ENCODE data around the gene TSEN34. TPM values are rescaled to one million over a fixed set of nuclear protein-coding genes. Genes with fewer than 3 reads are reported as not detected.
"Not testable (repeated sequence)": the region's sequence is repeated elsewhere in the genome, so short reads cannot be mapped to it uniquely, and the experiment has no call there.

TSEN34 gene
- total and polyA plus RNA-seq, 2 experiments from 2014 or later: 36.6 to 53.4 TPM

DNA sequence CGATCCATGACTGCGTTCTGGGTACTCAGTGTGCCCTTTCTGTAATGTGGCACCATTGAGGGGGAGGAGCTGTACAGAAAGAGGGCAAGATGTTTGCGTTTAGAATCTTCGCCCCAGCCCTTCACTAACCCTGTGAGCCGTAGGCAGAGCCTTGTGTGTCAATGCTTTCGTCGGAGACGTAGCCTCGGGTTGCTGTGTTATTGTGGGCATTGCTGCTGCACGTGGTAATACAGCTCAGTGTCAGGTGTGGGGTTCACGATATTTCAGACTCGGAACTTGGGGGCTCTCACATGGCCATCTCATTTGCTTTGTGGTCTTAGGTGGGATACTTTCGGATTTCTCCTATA is 15.7 kb downstream of the TSEN34 start (continued):
- TF ChIP-seq, protein P1, sequence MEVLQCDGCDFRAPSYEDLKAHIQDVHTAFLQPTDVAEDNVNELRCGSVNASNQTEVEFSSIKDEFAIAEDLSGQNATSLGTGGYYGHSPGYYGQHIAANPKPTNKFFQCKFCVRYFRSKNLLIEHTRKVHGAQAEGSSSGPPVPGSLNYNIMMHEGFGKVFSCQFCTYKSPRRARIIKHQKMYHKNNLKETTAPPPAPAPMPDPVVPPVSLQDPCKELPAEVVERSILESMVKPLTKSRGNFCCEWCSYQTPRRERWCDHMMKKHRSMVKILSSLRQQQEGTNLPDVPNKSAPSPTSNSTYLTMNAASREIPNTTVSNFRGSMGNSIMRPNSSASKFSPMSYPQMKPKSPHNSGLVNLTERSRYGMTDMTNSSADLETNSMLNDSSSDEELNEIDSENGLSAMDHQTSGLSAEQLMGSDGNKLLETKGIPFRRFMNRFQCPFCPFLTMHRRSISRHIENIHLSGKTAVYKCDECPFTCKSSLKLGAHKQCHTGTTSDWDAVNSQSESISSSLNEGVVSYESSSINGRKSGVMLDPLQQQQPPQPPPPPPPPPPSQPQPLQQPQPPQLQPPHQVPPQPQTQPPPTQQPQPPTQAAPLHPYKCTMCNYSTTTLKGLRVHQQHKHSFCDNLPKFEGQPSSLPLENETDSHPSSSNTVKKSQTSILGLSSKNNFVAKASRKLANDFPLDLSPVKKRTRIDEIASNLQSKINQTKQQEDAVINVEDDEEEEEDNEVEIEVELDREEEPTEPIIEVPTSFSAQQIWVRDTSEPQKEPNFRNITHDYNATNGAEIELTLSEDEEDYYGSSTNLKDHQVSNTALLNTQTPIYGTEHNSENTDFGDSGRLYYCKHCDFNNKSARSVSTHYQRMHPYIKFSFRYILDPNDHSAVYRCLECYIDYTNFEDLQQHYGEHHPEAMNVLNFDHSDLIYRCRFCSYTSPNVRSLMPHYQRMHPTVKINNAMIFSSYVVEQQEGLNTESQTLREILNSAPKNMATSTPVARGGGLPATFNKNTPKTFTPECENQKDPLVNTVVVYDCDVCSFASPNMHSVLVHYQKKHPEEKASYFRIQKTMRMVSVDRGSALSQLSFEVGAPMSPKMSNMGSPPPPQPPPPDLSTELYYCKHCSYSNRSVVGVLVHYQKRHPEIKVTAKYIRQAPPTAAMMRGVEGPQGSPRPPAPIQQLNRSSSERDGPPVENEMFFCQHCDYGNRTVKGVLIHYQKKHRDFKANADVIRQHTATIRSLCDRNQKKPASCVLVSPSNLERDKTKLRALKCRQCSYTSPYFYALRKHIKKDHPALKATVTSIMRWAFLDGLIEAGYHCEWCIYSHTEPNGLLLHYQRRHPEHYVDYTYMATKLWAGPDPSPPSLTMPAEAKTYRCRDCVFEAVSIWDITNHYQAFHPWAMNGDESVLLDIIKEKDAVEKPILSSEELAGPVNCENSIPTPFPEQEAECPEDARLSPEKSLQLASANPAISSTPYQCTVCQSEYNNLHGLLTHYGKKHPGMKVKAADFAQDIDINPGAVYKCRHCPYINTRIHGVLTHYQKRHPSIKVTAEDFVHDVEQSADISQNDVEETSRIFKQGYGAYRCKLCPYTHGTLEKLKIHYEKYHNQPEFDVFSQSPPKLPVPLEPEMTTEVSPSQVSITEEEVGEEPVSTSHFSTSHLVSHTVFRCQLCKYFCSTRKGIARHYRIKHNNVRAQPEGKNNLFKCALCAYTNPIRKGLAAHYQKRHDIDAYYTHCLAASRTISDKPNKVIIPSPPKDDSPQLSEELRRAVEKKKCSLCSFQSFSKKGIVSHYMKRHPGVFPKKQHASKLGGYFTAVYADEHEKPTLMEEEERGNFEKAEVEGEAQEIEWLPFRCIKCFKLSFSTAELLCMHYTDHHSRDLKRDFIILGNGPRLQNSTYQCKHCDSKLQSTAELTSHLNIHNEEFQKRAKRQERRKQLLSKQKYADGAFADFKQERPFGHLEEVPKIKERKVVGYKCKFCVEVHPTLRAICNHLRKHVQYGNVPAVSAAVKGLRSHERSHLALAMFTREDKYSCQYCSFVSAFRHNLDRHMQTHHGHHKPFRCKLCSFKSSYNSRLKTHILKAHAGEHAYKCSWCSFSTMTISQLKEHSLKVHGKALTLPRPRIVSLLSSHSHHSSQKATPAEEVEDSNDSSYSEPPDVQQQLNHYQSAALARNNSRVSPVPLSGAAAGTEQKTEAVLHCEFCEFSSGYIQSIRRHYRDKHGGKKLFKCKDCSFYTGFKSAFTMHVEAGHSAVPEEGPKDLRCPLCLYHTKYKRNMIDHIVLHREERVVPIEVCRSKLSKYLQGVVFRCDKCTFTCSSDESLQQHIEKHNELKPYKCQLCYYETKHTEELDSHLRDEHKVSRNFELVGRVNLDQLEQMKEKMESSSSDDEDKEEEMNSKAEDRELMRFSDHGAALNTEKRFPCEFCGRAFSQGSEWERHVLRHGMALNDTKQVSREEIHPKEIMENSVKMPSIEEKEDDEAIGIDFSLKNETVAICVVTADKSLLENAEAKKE (CRISPR knock-in tag; IDR thresholded peaks at IDR 0.05): no peak
- no peak for TF ChIP-seq CREB1 (CRISPR knock-in tag; IDR thresholded peaks at IDR 0.05; ENCODE audit: low read depth)
- TF ChIP-seq, protein P2, sequence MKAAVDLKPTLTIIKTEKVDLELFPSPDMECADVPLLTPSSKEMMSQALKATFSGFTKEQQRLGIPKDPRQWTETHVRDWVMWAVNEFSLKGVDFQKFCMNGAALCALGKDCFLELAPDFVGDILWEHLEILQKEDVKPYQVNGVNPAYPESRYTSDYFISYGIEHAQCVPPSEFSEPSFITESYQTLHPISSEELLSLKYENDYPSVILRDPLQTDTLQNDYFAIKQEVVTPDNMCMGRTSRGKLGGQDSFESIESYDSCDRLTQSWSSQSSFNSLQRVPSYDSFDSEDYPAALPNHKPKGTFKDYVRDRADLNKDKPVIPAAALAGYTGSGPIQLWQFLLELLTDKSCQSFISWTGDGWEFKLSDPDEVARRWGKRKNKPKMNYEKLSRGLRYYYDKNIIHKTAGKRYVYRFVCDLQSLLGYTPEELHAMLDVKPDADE (IDR thresholded peaks at IDR 0.05): no peak

DNA sequence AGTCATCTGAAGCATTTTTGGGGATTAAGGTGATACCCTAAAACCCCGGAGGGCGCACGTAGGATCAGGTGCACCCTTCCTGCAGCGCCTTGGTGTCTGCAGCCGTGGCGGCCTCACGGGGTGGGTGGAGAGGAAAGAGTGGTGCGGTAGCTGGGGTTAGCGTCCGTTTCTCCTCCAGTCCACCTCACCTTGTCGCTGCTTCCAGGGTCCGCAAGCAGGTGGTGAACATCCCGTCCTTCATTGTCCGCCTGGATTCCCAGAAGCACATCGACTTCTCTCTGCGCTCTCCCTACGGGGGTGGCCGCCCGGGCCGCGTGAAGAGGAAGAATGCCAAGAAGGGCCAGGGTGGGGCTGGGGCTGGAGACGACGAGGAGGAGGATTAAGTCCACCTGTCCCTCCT is 16.1 kb downstream of the TSEN34 start:
- H3K4me3 Mint-ChIP-seq; DNase-seq (ENCODE audit: low spot score); H3K9me2 ChIP-seq (ENCODE audit: insufficient read depth); H3K9me3 Mint-ChIP-seq; ATAC-seq; H3K4me2 ChIP-seq; H2AFZ ChIP-seq; H3K4me3 ChIP-seq; H3K27me3 ChIP-seq (ENCODE audit: insufficient read depth): not testable (repeated sequence)
- peaks cover 53% of the 10 kb centered on the region for H3K4me1 Mint-ChIP-seq
- peaks cover 65% of the 10 kb centered on the region for H3K27me3 Mint-ChIP-seq (ENCODE audit: insufficient read depth, low read depth, poor library complexity)
- peaks cover 58% of the 10 kb centered on the region for H4K20me1 ChIP-seq (replicated peaks; ENCODE audit: insufficient read depth)
- 0 out of 2 replicates have a peak overlapping the region, but pooled peaks have one; percentile 52 for H3K27ac Mint-ChIP-seq
- peaks cover 66% of the 10 kb centered on the region for H3F3A ChIP-seq (replicated peaks; ENCODE audit: low read depth)
- H3K79me2 ChIP-seq (replicated peaks; ENCODE audit: insufficient read depth): peaks cover 48% of the 10 kb centered on the region
- H3K36me3 ChIP-seq (ENCODE audit: insufficient read depth): peaks cover 47% of the 10 kb centered on the region
- peaks cover 33% of the 10 kb centered on the region for H3K4me1 ChIP-seq (ENCODE audit: insufficient read depth)
- peaks cover 73% of the 10 kb centered on the region for H3K36me3 Mint-ChIP-seq (ENCODE audit: low read depth)
- H3K27ac ChIP-seq (ENCODE audit: low read depth): 0 out of 2 replicates have a peak overlapping the region, but pooled peaks have one; percentile 87

DNA sequence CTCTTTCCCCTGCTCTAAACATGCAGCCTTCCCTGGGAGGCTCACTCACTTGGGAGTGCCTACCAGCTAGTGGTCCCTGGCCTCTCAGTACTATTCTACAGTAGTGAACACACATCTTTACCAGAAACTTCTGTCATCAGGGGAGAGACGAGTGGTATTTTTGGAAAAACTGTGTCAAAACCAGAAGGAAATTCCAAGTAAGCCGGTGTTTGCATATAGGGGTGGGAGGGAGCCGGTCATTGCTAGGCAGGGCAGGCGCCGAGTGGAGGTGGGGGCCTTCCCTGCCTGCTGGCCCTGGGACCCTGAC is 16.5 kb downstream of the TSEN34 start:
- peaks cover 69% of the 10 kb centered on the region for H3K36me3 Mint-ChIP-seq (ENCODE audit: low read depth)
- H3K27ac ChIP-seq (ENCODE audit: low read depth): peak overlapping the region; percentile 94
- peaks cover 49% of the 10 kb centered on the region for H3K4me1 Mint-ChIP-seq
- TF ChIP-seq EZH2phosphoT487 (IDR thresholded peaks at IDR 0.05; ENCODE audit: unreplicated experiment): no peak

More for the DNA sequence above, 16.5 kb downstream of the TSEN34 start:
- H3F3A ChIP-seq (replicated peaks; ENCODE audit: low read depth): peaks cover 62% of the 10 kb centered on the region
- H3K79me2 ChIP-seq (replicated peaks; ENCODE audit: insufficient read depth): peaks cover 44% of the 10 kb centered on the region
- H3K36me3 ChIP-seq (ENCODE audit: insufficient read depth): peaks cover 43% of the 10 kb centered on the region
- Mint-ChIP-seq H3K27me3 (ENCODE audit: insufficient read depth, low read depth, poor library complexity) (peaks cover 63% of the 10 kb centered on the region), H3K27ac (no peak overlapping the region), H3K4me3 (no peak overlapping the region), H3K9me3 (no peaks in the 10 kb centered on the region; the same call in 2 of the 3 replicates)
- H3K4me3 ChIP-seq: no peak overlapping the region
- ATAC-seq (no peak), DNase-seq (ENCODE audit: low spot score) (no peak)
- no peak overlapping the region for H3K4me2 ChIP-seq
- H2AFZ ChIP-seq: no peak overlapping the region
- no peaks in the 10 kb centered on the region for H3K27me3 ChIP-seq (ENCODE audit: insufficient read depth)
- H3K4me1 ChIP-seq (ENCODE audit: insufficient read depth): peaks cover 29% of the 10 kb centered on the region
- H3K9me2 ChIP-seq (ENCODE audit: insufficient read depth): no peaks in the 10 kb centered on the region
- H4K20me1 ChIP-seq (replicated peaks; ENCODE audit: insufficient read depth): peaks cover 54% of the 10 kb centered on the region

All from GM23338 (cell line).